ENCODE data around the gene ASTN2. TPM values are rescaled to one million over a fixed set of nuclear protein-coding genes. Genes with fewer than 3 reads are reported as not detected.

The ASTN2 gene
- total RNA-seq, 5 donors from 2014 or later (not counting 1 experiment from before 2014, with no cell fraction given), result 3.7 to 4.8 (median 4.4) TPM

- POLR2A ChIA-PET, result no interaction called here
- Mint-ChIP-seq H3K27me3 (no peaks in the 10 kb centered on the region), H3K27ac (no peak overlapping the region), H3K9me3 (no peaks in the 10 kb centered on the region), H3K36me3 (peaks cover 24% of the 10 kb centered on the region), H3K4me3 (no peak overlapping the region), H3K4me1 (no peaks in the 10 kb centered on the region)
- H3K27me3 ChIP-seq (replicated peaks in 1 of 2; ENCODE audit: control insufficient read depth in 2 of 2, extremely low read depth in 1 of 2, insufficient read depth in 2 of 2, low read length in 1 of 2), result no peaks in the 10 kb centered on the region
- CTCF ChIA-PET, result interaction anchor here (0.6 to 0.7 kb wide), 2 partner anchors 34 to 75 kb away, joined by 5 to 9 read pairs; no protein-coding TSS in a partner anchor
- H3K36me3 ChIP-seq (ENCODE audit: control insufficient read depth in 2 of 2, extremely low read depth in 1 of 2, insufficient read depth in 1 of 2, low read length in 1 of 2), result no peaks in the 10 kb centered on the region
- 100% methylated on average over 1 of the region's 2 CpGs for WGBS (ENCODE audit: insufficient coverage)
- no peak for DNase-seq
- no peak overlapping the region for H3K4me3 ChIP-seq (ENCODE audit: control insufficient read depth in 1 of 2, extremely low read depth in 1 of 2, low read length in 1 of 2)
- ATAC-seq (replicated peaks in 1 of 4), result no peak
- H3K27ac ChIP-seq (ENCODE audit: low read length), result no peak overlapping the region
- H3K4me1 ChIP-seq (ENCODE audit: control insufficient read depth in 1 of 2, extremely low read depth in 1 of 2, insufficient read depth in 2 of 2, low read length in 2 of 2), result no peaks in the 10 kb centered on the region
- H3K9me3 ChIP-seq, result no peaks in the 10 kb centered on the region
Observed at GRCh38 chr9:116641292-116642059, 773.4 kb downstream of the ASTN2 start.

GRCh38 chr9:116639251-116639741 lies 775.6 kb downstream of the ASTN2 start:
- ChIA-PET POLR2A (no interaction called here), CTCF (interaction anchor here in 1 of 2 donors (0.6 kb wide), 1 partner anchor 26 kb away, joined by 3 read pairs; no protein-coding TSS in a partner anchor)
- no peak for ATAC-seq (replicated peaks in 1 of 4)
- Histone ChIP-seq H3K9me3 (no peaks in the 10 kb centered on the region), H3K4me1 (ENCODE audit: control insufficient read depth in 1 of 2, extremely low read depth in 1 of 2, insufficient read depth in 2 of 2, low read length in 2 of 2) (no peaks in the 10 kb centered on the region), H3K27ac (ENCODE audit: low read length) (no peak overlapping the region), H3K27me3 (replicated peaks in 1 of 2; ENCODE audit: control insufficient read depth in 2 of 2, extremely low read depth in 1 of 2, insufficient read depth in 2 of 2, low read length in 1 of 2) (no peaks in the 10 kb centered on the region), H3K4me3 (ENCODE audit: control insufficient read depth in 1 of 2, extremely low read depth in 1 of 2, low read length in 1 of 2) (no peak overlapping the region), H3K36me3 (ENCODE audit: control insufficient read depth in 2 of 2, extremely low read depth in 1 of 2, insufficient read depth in 1 of 2, low read length in 1 of 2) (no peaks in the 10 kb centered on the region)
- no peaks in the 10 kb centered on the region for H3K27me3 Mint-ChIP-seq
- H3K27ac Mint-ChIP-seq, result no peak overlapping the region
- H3K4me3 Mint-ChIP-seq, result no peak overlapping the region
- no peaks in the 10 kb centered on the region for H3K9me3 Mint-ChIP-seq
- no peak for DNase-seq
- no peaks in the 10 kb centered on the region for H3K4me1 Mint-ChIP-seq
- H3K36me3 Mint-ChIP-seq, result peaks cover 21% of the 10 kb centered on the region

- Histone ChIP-seq H3K27ac (ENCODE audit: low read length) (no peak overlapping the region), H3K4me3 (ENCODE audit: control insufficient read depth in 1 of 2, extremely low read depth in 1 of 2, low read length in 1 of 2) (no peak overlapping the region), H3K36me3 (ENCODE audit: control insufficient read depth in 2 of 2, extremely low read depth in 1 of 2, insufficient read depth in 1 of 2, low read length in 1 of 2) (no peaks in the 10 kb centered on the region), H3K9me3 (no peaks in the 10 kb centered on the region), H3K4me1 (ENCODE audit: control insufficient read depth in 1 of 2, extremely low read depth in 1 of 2, insufficient read depth in 2 of 2, low read length in 2 of 2) (no peaks in the 10 kb centered on the region), H3K27me3 (replicated peaks in 1 of 2; ENCODE audit: control insufficient read depth in 2 of 2, extremely low read depth in 1 of 2, insufficient read depth in 2 of 2, low read length in 1 of 2) (no peaks in the 10 kb centered on the region)
- WGBS (ENCODE audit: insufficient coverage), result no CpG with 5 or more reads among the region's 2 CpGs
- Mint-ChIP-seq H3K4me1 (no peaks in the 10 kb centered on the region), H3K4me3 (no peak overlapping the region), H3K27me3 (no peaks in the 10 kb centered on the region), H3K36me3 (peaks cover 33% of the 10 kb centered on the region), H3K9me3 (no peaks in the 10 kb centered on the region), H3K27ac (no peak overlapping the region)
- POLR2A ChIA-PET, result no interaction called here
- CTCF ChIA-PET, result no interaction called here
- ATAC-seq (replicated peaks in 1 of 4) (no peak), DNase-seq (no peak)
Observed at GRCh38 chr9:116635908-116636307, 778.9 kb downstream of the ASTN2 start.

GRCh38 chr9:116632990-116633838 lies 781.6 kb downstream of the ASTN2 start:
- 100% methylated on average over 1 of the region's 6 CpGs for WGBS (ENCODE audit: insufficient coverage)
- POLR2A ChIA-PET, result no interaction called here
- Mint-ChIP-seq H3K27ac (no peak overlapping the region), H3K27me3 (no peaks in the 10 kb centered on the region), H3K36me3 (peaks cover 31% of the 10 kb centered on the region), H3K4me3 (no peak overlapping the region), H3K4me1 (no peaks in the 10 kb centered on the region), H3K9me3 (no peaks in the 10 kb centered on the region)
- no peak for ATAC-seq (replicated peaks in 1 of 4)
- no peak for DNase-seq
- no peaks in the 10 kb centered on the region for H3K9me3 ChIP-seq
- H3K36me3 ChIP-seq (ENCODE audit: control insufficient read depth in 2 of 2, extremely low read depth in 1 of 2, insufficient read depth in 1 of 2, low read length in 1 of 2), result no peaks in the 10 kb centered on the region
- no peaks in the 10 kb centered on the region for H3K27me3 ChIP-seq (replicated peaks in 1 of 2; ENCODE audit: control insufficient read depth in 2 of 2, extremely low read depth in 1 of 2, insufficient read depth in 2 of 2, low read length in 1 of 2)
- H3K4me3 ChIP-seq (ENCODE audit: control insufficient read depth in 1 of 2, extremely low read depth in 1 of 2, low read length in 1 of 2), result no peak overlapping the region
- CTCF ChIA-PET, result no interaction called here
- no peaks in the 10 kb centered on the region for H3K4me1 ChIP-seq (ENCODE audit: control insufficient read depth in 1 of 2, extremely low read depth in 1 of 2, insufficient read depth in 2 of 2, low read length in 2 of 2)
- H3K27ac ChIP-seq (ENCODE audit: low read length), result no peak overlapping the region

GRCh38 chr9:116629634-116630033 lies 785.2 kb downstream of the ASTN2 start:
- 71% methylated on average over 2 of the region's 3 CpGs for WGBS (ENCODE audit: insufficient coverage)
- POLR2A ChIA-PET, result no interaction called here
- peaks cover 0 to 5% (median 0%) of the 10 kb centered on the region in 3 donors for H3K9me3 Mint-ChIP-seq

GRCh38 chr9:116628716-116629115 lies 786.1 kb downstream of the ASTN2 start:
- WGBS (ENCODE audit: insufficient coverage), result no CpG with 5 or more reads among the region's 4 CpGs
- ATAC-seq (replicated peaks in 1 of 4), result no peak
- Mint-ChIP-seq H3K4me3 (no peak overlapping the region), H3K9me3 (peaks cover 0 to 5% (median 0%) of the 10 kb centered on the region in 3 donors), H3K27ac (no peak overlapping the region), H3K27me3 (no peaks in the 10 kb centered on the region), H3K4me1 (no peaks in the 10 kb centered on the region), H3K36me3 (peaks cover 32% of the 10 kb centered on the region)
- H3K36me3 ChIP-seq (ENCODE audit: control insufficient read depth in 2 of 2, extremely low read depth in 1 of 2, insufficient read depth in 1 of 2, low read length in 1 of 2), result no peaks in the 10 kb centered on the region
- no peaks in the 10 kb centered on the region for H3K4me1 ChIP-seq (ENCODE audit: control insufficient read depth in 1 of 2, extremely low read depth in 1 of 2, insufficient read depth in 2 of 2, low read length in 2 of 2)
- H3K9me3 ChIP-seq, result no peaks in the 10 kb centered on the region
- CTCF ChIA-PET, result no interaction called here
- no peak overlapping the region for H3K27ac ChIP-seq (ENCODE audit: low read length)
- DNase-seq, result no peak
- H3K27me3 ChIP-seq (replicated peaks in 1 of 2; ENCODE audit: control insufficient read depth in 2 of 2, extremely low read depth in 1 of 2, insufficient read depth in 2 of 2, low read length in 1 of 2), result no peaks in the 10 kb centered on the region
- POLR2A ChIA-PET, result no interaction called here
- no peak overlapping the region for H3K4me3 ChIP-seq (ENCODE audit: control insufficient read depth in 1 of 2, extremely low read depth in 1 of 2, low read length in 1 of 2)

More at GRCh38 chr9:116629634-116630033, 785.2 kb downstream of the ASTN2 start:
- Histone ChIP-seq H3K36me3 (ENCODE audit: control insufficient read depth in 2 of 2, extremely low read depth in 1 of 2, insufficient read depth in 1 of 2, low read length in 1 of 2) (no peaks in the 10 kb centered on the region), H3K27ac (ENCODE audit: low read length) (no peak overlapping the region), H3K9me3 (no peaks in the 10 kb centered on the region), H3K4me3 (ENCODE audit: control insufficient read depth in 1 of 2, extremely low read depth in 1 of 2, low read length in 1 of 2) (no peak overlapping the region), H3K27me3 (replicated peaks in 1 of 2; ENCODE audit: control insufficient read depth in 2 of 2, extremely low read depth in 1 of 2, insufficient read depth in 2 of 2, low read length in 1 of 2) (no peaks in the 10 kb centered on the region), H3K4me1 (ENCODE audit: control insufficient read depth in 1 of 2, extremely low read depth in 1 of 2, insufficient read depth in 2 of 2, low read length in 2 of 2) (no peaks in the 10 kb centered on the region)
- no peaks in the 10 kb centered on the region for H3K4me1 Mint-ChIP-seq
- no peak for DNase-seq
- H3K27ac Mint-ChIP-seq, result no peak overlapping the region
- no peak overlapping the region for H3K4me3 Mint-ChIP-seq
- CTCF ChIA-PET, result no interaction called here
- ATAC-seq (replicated peaks in 1 of 4), result no peak
- peaks cover 31% of the 10 kb centered on the region for H3K36me3 Mint-ChIP-seq
- H3K27me3 Mint-ChIP-seq, result no peaks in the 10 kb centered on the region
